ENCODE results near the gene MRPL53. TPM values are rescaled to one million over a fixed set of nuclear protein-coding genes. Genes with fewer than 3 reads are reported as not detected.

MRPL53 gene
- total RNA-seq, 1 donor from 2014 or later: 81.3 TPM

DNA sequence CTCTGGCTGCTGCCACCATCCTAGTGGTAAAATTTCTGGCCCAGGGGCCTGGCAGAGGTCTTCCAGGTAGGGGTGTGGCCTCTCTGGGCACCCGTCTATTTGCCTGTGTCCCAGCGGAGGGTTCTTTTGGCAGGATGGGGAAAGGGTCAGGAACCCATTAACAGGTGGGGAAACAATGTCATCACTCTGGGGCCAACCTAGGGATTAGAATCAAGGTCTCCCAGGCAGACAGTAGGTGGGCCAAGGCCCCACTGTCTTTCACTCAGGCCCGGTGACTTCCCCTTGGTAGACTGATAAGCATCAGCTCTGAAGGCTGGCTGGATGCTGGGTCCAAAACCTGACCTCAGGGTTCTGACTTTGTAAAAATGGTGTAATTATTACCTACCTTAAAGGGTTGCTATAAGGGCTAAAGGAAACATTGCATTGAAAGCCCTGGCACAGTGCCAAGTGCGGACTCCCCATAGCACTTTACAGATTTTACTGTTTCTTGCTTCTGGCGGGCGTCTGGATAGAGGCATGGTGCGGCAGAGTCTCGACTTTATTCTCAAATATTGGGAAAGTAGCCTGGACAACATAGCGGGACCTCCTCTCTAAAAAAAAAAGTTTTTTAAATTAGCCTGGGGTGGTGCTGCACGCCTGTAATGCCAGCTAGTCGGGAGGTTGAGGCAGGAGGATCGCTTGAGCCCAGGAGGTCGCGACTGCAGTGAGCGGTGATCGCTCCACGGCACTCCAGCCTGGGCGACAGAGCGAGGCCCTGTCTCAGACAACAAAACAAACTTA lies 24.7 kb upstream of the MRPL53 start:
- peak; percentile 35 for DNase-seq
- H3K4me3 ChIP-seq: peak overlapping the region; percentile 47
- no peak for ATAC-seq
- intact Hi-C loops (cut with DNase I): no loop called here
- H3K4me1 ChIP-seq: peaks cover 30% of the 10 kb centered on the region
- no peaks in the 10 kb centered on the region for H3K9me3 ChIP-seq
- TF ChIP-seq, protein P1, sequence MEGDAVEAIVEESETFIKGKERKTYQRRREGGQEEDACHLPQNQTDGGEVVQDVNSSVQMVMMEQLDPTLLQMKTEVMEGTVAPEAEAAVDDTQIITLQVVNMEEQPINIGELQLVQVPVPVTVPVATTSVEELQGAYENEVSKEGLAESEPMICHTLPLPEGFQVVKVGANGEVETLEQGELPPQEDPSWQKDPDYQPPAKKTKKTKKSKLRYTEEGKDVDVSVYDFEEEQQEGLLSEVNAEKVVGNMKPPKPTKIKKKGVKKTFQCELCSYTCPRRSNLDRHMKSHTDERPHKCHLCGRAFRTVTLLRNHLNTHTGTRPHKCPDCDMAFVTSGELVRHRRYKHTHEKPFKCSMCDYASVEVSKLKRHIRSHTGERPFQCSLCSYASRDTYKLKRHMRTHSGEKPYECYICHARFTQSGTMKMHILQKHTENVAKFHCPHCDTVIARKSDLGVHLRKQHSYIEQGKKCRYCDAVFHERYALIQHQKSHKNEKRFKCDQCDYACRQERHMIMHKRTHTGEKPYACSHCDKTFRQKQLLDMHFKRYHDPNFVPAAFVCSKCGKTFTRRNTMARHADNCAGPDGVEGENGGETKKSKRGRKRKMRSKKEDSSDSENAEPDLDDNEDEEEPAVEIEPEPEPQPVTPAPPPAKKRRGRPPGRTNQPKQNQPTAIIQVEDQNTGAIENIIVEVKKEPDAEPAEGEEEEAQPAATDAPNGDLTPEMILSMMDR (IDR thresholded peaks at IDR 0.05): no peak
- H3K27ac ChIP-seq: no peak overlapping the region
- H3K36me3 ChIP-seq: peaks cover 22% of the 10 kb centered on the region
- H3K27me3 ChIP-seq (ENCODE audit: low read depth): peaks cover 42% of the 10 kb centered on the region

DNA sequence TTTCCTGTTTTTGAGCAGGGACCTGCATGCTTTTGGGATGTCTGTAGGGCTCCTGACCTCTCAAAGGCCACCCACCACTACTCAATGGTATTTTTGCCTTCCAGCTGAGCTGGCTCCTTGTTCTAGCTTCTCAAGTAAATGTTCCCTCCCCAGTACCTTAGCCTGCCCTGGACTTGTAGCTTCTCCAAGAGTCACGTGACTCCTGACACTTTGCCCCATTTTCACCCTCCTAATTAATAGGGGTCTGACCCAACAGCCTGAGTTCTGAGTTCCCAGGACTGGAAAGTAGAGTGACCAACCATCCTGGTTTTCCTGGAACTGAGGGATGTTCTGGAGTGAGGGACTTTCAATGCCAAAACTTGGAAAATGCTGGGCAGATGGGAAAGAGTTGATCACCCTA lies 23.0 kb upstream of the MRPL53 start:
- H3K36me3 ChIP-seq: peaks cover 39% of the 10 kb centered on the region
- intact Hi-C loops (cut with DNase I): no loop called here
- no peak for DNase-seq
- TF ChIP-seq, protein P1 (IDR thresholded peaks at IDR 0.05): no peak
- peaks cover 26% of the 10 kb centered on the region for H3K4me1 ChIP-seq
- H3K27me3 ChIP-seq (ENCODE audit: low read depth): peaks cover 34% of the 10 kb centered on the region
- no peak overlapping the region for H3K27ac ChIP-seq
- no peak for ATAC-seq
- H3K4me3 ChIP-seq: no peak overlapping the region
- H3K9me3 ChIP-seq: no peaks in the 10 kb centered on the region

DNA sequence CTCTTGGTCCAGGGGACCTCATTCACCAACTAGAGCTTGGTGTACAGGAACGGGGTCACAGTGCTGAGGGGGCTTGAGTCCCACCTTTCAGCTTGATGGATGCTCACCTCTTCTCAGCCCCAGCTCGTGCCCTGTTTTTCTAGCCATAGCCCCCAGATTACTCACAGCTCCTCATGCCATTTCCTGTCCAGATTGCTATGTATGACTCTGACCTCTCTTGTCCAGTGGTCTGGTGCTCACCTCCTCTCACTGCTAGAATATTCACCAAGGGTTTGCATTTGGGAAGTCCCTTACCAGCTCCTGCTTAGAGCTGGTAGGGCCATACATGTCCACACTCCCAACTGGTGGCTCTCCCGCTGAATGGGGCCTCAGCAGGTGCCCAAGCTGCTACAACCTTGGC lies 21.1 kb upstream of the MRPL53 start:
- Histone ChIP-seq H3K27me3 (ENCODE audit: low read depth) (peaks cover 15% of the 10 kb centered on the region), H3K4me1 (peaks cover 13% of the 10 kb centered on the region), H3K36me3 (peaks cover 50% of the 10 kb centered on the region), H3K27ac (no peak overlapping the region), H3K9me3 (no peaks in the 10 kb centered on the region), H3K4me3 (no peak overlapping the region)
- ATAC-seq: no peak
- no peak for DNase-seq
- TF ChIP-seq, protein P1 (IDR thresholded peaks at IDR 0.05): no peak
- intact Hi-C loops (cut with DNase I): no loop called here

DNA sequence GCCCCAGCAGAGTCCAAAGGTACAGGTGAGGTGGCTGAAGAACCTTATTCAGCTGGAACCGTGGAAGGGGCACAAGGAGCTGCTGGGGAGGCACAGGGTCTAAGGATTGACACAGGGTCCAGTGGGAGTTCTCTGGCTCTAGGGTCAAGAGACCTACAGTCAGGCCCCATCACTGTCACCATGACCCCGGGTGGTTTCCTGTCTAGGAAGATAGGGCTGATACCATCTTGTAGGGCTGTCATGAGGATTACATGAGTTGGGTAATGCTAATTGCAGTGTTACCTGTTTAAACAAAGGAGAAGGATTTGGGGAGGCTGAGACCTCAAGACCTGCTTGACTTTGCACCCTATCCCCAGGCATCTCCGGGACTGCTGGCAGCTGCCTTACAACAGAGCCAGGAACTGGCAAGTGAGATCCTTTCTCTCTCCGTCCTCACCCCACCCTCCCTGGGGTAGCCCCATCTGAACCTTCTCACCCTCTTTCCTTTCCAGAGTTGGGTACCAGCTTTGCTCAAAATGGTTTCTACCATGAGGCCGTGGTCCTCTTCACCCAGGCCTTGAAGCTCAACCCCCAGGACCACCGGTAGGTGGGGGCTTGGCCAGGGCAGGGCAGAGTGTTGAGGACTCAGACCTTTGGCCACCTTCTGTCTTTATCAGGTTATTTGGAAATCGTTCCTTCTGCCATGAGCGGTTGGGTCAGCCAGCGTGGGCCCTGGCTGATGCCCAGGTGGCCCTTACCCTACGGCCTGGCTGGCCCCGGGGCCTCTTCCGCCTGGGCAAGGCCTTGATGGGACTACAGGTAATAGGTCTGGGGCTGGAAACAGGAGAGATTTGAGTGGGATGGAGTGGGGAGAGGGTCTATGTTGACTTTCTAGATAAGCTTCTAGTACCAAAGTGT lies 19.4 kb upstream of the MRPL53 start:
- H3K9me3 ChIP-seq: no peaks in the 10 kb centered on the region
- no peak overlapping the region for H3K27ac ChIP-seq
- DNase-seq (peak; percentile 28), ATAC-seq (no peak)
- TF ChIP-seq, protein P1 (IDR thresholded peaks at IDR 0.05): no peak
- H3K27me3 ChIP-seq (ENCODE audit: low read depth): no peaks in the 10 kb centered on the region
- no peaks in the 10 kb centered on the region for H3K4me1 ChIP-seq
- intact Hi-C loops (cut with DNase I): no loop called here
- peaks cover 65% of the 10 kb centered on the region for H3K36me3 ChIP-seq
- H3K4me3 ChIP-seq: no peak overlapping the region

DNA sequence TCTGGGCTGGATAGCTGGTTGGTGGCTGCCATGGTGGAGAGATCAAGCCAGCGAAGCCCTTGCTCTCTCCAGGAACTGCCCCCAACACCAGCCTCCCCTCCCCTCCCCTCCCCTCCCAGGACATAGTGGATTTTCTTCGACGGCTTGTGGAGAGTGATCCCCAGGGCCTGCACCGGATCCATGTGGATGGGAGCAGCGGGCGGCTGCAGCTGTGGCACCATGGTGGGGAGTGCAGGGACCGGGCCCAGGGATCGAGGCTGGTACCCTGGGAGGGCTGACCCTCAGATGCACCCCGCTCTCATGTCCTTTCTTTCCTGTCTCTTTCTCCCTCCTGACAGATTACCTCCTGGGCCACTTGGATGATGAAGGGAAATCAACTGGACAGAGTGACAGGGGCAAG lies 17.4 kb upstream of the MRPL53 start:
- Histone ChIP-seq H3K4me1 (no peaks in the 10 kb centered on the region), H3K27me3 (ENCODE audit: low read depth) (no peaks in the 10 kb centered on the region), H3K36me3 (peaks cover 85% of the 10 kb centered on the region), H3K4me3 (no peak overlapping the region), H3K27ac (no peak overlapping the region), H3K9me3 (no peaks in the 10 kb centered on the region)
- intact Hi-C loops (cut with DNase I): no loop called here
- TF ChIP-seq, protein P1 (IDR thresholded peaks at IDR 0.05): no peak
- peak; percentile 22 for DNase-seq
- no peak for ATAC-seq
